Fibroblast of skin of scalp (primary cell): ENCODE data around the gene RAC3.

Experiments
- DNase-seq: peaks from one replicate; pipeline ENCODE4 v3.0.0-alpha.2; 2013

RAC3 gene

GRCh38 chr17:82058230-82058854 is 26.9 kb downstream of the RAC3 start:
- no peak for DNase-seq

GRCh38 chr17:82058855-82059249 is 27.4 kb downstream of the RAC3 start:
- no peak for DNase-seq

GRCh38 chr17:82059272-82060000 is 28.0 kb downstream of the RAC3 start:
- DNase-seq = no peak

DNA sequence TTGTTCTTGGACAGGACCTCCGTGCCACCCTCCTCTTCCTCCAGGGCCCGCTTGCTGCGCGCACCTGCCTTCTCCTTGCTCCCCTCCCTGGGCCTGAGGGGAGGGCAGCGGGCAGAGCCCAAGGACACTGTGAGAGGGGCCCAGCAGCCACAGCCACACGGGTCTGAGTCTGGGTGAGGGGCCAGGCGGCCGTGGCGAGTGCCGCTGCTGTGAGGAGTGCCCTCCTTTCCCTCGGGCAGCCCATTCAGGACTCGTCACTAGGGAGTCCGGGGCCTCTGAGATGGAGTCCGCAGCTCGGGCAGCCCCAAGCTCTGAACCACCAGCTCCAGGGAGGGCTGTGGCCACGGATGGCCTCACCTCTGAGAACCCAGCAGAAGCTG is 28.5 kb downstream of the RAC3 start:
- DNase-seq = no peak

DNA sequence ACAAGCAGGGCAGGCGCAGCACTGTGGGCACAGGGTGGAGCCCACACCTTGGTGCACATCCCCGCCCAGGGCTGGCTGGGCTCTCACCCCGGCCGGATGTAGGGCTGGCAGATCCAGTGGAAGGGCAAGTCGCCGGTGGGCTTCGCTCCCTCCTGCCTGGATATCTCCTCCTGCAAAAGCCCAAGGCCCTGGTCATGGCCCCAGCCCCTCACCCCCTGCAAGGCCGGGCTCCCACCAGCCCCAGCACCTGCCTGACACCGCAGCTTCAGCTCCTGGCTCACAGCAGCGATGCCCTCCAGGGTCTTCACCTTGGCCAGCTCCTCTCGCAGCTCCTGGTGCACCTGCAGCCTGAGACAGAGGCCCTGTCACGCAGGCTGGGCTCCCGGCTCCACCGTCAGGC is 29.1 kb downstream of the RAC3 start:
- DNase-seq = no peak

DNA sequence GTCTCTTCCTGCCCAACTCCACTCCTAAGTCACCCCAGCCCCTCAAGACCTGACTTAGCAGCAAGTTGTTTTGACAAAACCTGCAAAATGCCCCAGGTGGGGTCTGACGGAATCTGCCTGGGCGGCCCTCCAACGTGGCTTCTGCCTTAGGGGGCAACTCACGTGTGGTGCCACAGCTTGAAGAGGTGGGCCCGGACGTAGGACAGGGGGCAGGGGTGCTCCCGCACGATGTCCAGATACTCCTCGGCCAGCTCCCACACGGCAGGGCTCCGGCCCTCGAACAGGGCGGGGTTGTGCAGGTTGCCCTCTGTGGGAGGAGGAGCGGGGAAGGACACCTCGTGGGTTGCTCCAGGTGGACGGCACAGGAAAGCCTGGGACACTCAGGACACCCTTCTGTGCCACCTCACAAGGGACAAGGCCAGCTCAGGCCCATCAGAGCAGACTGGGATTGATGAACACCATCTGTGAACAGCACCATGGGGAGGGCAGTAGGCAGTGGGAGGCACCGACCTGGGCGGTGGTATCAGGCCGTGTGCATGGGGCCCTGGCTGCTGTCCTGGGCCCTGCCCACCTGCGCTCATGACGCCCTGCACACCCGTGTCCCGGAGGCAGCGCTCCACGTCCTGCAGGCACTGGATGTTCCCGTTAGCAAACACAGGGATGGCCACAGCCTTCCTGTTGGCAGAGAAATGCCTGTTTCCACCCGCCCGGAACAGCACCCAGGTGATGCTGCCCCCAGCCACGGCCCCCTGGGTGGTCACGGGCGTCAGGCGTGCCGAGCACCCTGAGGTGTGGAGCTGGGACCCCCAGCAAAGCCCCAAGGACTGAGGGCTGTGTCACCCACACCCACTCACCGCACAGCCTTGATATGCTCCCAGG is 29.8 kb downstream of the RAC3 start:
- DNase-seq = no peak

DNA sequence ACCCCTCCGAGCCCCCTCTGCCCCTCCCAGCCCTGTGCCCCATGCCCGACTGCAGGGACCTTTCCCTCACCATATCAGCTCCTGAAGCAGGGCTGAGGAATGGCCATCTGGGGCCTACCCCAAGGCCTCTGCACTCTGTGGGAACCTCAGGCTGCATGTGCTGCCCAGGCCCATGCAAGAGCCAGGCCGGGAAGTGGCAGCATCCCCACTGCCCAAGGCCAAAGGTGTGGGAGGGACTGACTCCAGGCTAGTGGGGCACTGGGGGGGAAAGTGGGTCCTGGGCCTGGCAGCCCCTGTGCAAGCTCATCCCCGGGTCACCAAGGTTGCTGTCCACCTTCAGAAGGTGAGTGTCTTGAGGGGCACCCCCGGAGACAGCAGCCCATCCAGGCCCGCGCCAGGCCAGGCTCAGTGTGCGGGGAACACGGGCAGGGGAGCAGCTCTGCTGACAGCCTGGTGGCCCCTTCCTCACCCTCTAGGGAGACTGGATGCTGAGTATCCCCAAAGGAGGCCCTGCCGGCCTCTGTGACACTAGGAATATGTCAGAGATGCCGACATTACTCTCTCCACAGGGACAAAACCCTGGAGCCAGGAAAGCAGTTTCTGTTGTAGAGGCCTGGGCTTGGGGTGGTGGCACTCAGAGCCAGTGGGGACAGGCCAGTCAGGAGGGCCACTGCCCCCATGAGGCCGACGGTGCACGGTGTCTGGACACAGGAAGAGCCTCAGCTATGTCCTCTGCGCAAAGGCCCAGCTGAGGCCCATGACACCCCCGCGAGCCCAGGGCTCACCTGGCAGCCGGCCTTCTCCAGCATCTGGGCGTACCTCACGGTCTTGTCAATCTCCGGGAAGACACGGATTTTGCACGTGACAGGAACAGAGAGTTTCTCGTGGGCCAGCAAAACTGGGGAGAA is 30.9 kb downstream of the RAC3 start:
- DNase-seq = no peak

DNA sequence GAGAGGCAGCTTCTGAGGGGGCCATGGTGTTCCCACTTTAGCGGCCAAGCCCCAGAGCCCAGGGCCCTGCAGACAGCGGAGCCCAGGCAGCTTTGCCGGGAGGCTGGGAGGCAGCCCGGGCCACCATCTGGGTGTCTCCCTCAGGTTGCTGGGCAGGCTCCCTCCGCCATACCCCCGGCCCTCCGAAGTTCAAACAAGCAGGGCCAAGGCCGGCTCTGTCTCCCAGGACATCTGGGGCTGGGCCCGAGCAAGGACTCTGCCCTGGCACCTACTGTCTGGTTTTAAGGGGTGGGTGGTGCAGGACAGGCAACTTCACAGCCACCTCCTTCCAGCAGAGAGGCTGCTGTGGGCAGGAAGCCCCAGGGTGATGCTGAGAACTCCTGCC is 31.5 kb downstream of the RAC3 start:
- DNase-seq = no peak

- DNase-seq = no peak
These were observed 32.2 kb downstream of the RAC3 start for GRCh38 chr17:82063424-82064415.

- no peak for DNase-seq
These were observed 33.1 kb downstream of the RAC3 start for GRCh38 chr17:82064433-82065192.

DNA sequence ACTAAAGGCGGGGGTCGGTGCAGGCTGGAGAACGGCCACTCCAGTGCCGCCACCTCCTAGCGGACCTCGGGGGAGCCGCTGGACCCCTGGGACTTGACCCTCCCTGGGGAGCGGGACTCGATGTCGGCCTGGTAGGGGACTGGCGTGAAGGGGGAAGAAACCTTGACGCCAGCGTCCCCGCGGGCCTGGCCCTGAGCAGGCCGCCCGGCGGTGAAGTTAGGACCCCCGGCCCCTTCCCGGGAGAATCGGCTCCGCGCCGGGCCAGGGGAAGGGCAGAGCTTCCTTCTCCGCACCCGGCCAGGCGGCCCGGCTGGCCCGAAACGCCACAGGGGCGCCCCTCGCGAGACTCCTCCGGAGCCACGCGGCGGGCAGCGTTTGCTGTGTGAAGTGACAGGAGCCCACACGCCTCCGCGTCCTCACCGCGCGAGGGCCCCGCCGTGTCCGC is 33.7 kb downstream of the RAC3 start:
- peak; percentile 18 for DNase-seq

- peak; percentile 67 for DNase-seq
These were observed 34.3 kb downstream of the RAC3 start, which contains the start of gene DUS1L for GRCh38 chr17:82065638-82066303. Gene DUS1L (minus strand): TSS chr17:82065804. CDS start chr17:82065059, 745 bp downstream.

DNA sequence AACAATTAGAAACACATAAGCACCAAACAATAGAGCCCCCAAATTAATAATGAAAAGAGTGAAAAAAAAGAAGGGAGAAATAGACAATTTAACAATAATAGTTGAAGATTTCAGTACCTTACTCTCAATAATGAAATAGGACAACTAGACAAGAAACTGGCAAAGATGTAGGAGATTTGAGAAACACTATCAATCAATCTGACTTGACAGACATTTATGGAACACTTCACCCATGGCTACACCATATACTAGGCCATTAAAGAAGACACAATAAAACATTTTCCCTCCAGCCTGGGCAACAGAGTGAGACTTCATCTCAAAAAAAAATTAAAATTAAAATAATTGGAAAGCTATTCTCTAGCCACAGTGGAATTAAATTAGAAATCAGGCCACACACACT is 39.1 kb downstream of the RAC3 start:
- no peak for DNase-seq

DNA sequence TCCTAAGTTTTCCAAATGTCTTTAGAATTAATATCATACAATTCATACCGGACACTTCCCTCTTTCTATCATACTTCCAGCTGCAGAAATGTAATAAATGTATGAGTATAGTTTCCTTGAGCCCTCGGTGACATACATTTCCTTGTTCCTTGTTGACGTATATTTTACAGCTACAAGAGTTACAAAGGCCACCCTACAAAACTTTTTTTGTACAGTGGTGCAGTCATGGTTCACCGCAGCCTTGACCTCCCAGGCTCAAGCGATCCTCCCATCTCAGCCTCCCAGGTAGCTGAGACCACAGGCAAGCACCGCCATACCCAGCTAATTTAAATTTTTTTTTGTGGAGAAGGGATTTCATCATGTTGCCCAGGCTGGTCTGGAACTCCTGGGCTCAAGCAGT is 41.3 kb downstream of the RAC3 start:
- DNase-seq = no peak

GRCh38 chr17:82073446-82073845 is 42.0 kb downstream of the RAC3 start:
- DNase-seq = no peak

GRCh38 chr17:82076018-82076784 is 44.7 kb downstream of the RAC3 start:
- DNase-seq = no peak

GRCh38 chr17:82076785-82077591 is 45.5 kb downstream of the RAC3 start:
- DNase-seq = no peak
